Fibroblast of skin of right quadriceps (primary cell): ENCODE measurements around the gene NOTCH4.
"Not testable (repeated sequence)": the region's sequence is repeated elsewhere in the genome, so short reads cannot be mapped to it uniquely, and the experiment has no call there.

ENCODE experiments used
- DNase-seq: peaks from one replicate; pipeline ENCODE4 v3.0.0-alpha.2; 2013

Gene NOTCH4

DNA sequence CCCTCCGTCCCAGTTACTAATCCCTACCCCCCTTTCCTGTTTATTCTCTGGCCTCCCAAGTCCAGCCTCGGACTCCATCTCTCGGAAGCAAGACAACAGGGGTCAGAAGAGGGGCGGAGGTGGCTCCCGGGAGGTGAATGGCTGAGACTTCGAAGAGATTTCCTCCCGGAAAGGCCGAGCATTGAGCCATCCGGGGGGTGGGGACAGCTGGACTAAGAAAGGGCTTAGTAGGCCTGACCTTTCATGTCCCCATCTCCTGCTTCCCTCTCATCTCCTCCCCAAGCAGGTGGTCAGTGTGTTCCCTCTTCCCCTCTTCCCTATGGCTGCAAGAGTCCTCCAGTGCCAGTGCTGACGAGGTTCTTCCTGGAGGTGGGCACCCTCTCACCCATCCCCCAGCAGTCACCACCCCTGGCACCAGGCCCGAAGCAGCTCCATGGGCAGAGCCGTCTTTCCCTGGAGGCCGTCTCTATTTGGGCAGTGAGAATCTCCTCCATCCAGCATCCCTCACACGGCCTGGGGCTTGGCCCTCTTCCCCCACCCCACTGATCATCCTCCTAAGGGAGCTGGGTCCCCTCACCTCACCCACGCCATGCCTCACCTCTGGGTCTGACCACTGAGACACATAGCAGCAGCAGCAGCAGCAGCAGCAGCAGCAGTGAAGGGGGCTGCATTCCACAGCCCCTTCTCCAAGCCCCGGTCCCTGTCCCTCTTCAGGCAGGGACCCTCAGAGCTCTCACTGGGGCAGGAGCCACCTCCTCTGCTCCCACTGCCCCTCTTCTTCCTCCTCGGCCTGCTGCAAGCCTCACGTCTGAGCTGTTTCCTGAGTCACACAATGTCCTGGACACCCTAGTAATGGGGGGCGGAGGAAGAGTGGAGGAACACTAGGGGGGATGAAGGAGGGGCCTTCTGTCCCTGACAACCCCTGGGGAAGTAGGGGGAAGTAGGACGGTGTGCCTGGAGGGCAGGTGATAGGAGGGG lies at the start of gene NOTCH4:
Gene NOTCH4 (minus strand): TSS at position 810 of the 978 bp plus-strand sequence. CDS start 139 bp downstream, at position 671.
- DNase-seq, result no peak

DNA sequence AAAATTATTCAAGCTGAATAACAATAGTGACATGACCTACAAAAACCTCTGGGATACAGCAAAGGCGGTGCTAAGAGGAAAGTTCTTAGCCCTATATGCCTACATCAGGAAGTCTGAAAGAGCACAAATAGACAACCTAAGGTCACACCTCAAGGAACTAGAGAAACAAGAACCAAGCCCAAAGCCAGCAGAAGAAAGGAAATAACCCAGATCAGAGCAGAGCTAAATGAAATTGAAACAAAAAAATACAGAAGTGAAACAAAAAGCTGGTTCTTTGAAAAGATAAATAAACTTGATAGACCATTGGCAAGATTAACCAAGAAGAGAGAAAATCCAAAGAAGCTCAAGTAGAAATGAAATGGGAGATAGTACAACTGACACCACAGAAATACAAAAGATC lies 47.6 kb upstream of the NOTCH4 start:
- DNase-seq, result no peak

DNA sequence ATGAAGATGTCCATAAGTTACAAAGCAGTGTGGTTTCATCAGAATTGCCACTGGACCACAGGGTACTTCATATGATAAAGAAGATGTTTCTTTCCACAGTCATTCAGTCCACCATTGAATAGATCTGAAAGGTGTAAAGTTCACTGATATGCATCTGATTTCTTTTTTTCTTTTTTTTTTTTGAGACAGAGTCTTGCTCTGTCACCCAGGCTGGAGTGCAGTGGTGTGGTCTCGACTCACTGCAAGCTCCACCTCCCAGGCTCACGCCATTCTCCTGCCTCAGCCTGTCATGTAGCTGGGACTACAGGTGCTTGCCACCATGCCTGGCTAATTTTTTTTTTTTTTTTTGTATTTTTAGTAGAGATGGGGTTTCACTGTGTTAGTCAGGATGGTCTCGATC lies 44.6 kb upstream of the NOTCH4 start:
- not testable (repeated sequence) for DNase-seq

DNA sequence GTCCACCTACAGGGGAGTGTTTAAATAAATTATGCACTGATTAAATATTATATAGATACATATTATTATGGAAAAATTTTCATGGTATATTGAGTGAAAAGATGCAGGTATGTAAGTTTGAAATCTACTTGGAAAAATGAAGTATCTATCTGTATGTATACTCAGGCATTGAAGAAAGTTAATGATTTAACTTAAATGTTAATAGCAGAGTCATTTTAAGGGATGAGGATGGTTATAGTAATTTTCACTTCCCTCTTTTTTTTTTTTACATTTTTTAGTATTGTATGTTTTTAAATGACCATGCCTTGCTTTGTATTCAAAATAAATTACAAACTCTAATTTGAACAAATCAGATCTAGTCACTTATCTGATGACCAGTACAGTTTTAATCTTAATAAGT lies 43.2 kb upstream of the NOTCH4 start:
- DNase-seq, result no peak

DNA sequence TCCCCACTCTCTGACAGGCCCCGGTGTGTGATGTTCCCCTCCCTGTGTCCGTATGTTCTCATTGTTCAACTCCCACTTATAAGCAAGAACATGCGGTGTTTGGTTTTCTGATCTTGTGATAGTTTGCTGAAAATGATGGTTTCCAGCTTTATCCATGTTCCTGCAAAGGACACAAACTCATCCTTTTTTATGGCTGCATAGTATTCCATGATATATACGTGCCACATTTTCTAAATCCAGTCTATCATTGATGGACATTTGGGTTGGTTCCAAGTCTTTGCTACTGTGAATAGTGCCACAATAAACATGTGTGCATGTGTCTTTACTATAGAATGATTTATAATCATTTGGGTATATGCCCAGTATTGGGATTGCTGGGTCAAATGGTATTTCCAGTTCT lies 33.4 kb upstream of the NOTCH4 start:
- not testable (repeated sequence) for DNase-seq

DNA sequence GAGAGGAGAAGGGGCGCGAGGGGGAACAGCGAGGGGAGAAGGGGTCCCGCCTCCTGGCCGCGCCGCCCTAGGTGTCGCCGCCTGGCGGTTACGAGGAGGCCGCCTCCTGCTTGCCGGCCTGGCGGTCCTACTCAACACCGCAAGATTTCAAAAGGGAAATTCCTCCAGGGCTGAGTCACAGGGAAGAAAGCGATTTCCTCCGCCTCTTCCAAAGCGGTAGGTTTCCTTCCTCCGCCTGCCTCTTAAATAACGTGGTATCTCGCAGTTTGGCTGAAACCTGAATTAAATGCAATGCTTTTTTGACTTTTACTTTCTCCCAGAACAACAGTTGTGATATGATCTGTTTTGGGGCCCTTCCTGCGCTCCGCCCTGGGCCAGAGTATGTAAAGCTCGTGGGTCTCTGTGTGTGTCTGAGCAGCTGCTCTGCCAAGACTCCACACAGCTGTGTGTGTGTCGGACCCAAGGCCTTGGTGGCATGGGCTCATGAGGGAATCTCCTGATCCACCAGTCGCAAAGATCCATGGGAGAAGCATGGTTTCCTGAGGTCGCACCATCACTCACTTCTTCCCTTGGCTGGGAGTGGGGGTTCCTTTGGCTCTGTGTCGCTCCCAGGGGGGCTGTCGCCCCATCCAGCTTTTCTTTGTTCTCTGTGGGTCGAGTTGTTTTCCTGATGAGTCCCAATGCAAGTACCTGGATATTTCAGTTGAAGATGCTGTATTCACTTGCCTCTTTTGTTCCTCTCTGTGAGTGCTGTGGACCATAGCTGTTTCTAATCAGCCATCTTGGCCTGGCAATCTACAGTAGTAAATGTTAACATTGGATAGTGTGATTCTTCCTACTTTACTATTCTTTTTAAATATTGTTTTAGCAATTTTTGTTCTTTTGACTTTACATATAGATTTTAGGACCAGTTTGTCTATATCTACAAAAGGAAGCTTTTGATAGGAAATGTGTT lies 31.6 kb upstream of the NOTCH4 start:
- peak; percentile 95 for DNase-seq

DNA sequence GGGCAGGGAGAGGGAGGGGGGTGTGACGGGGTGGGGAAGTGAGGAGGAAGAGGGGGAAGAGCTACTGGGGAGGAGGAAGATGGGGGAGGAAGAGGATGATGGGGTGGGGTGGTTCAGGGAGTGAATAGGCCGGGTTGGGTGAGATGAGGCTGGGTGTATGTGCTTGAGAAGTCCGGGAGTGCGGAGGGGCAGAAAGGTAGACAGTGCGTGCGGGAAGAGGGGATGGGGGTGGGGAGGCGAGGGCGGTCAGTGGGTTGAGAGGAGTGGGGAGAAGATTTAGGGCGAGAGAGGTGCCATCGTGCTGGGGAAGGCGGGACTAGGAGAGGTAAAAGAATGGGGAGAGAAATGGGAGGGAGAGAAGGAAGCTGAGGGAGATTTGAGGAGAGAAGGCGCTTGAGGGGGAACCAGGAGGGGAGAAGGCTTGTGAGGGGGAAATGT lies 30.9 kb upstream of the NOTCH4 start:
- no peak for DNase-seq

DNA sequence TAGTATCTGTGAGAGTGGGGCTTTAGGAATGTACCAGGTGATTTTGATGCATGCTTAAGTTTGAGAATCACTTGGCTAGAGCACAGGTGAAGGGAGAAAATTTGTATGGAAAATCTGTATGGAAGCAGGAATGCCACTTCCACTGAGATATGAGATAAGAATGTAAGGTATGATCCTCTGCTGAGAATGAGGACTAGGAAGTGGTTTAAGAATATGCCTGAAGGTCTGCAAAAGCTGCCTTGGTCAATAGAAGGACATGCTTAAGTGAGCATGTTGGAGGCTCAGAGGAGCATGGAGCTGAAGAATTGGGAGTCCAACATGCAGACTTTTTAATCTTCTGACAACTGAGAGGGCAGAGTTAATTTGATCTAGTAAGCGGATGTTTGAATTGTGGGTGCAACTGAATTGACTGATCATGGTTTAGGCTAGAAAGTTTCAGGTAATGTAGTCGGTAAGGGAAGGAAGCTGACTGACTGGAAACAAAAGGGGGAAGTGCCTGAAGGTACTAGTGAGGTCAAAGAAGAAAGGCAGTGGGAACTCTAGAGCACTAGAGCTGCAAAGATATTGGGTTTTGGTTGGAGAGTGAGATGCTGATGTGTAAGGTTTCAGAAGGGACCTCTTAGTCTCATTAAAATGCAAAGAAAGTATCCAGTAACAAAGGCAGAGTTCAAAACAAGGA lies 28.6 kb upstream of the NOTCH4 start:
- DNase-seq, result no peak

DNA sequence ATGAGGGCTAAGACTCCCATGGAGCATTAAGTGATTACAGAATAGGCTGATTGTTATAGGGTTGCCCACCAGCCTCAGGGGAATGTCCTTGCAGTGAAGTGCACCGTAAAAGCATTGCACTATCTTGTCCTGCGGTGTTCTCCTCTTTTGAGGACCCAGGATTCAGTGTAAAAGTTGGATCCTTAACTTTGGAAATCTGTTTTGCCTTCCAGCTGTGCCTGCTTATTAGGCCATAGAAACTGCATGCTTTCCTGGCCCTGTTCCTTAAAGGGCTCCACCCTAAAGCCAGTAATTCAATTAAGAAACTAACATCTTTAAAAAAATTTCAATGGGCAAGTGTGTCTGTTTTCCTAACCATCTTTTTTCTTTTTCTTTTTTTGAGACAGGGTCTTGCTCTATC lies 25.4 kb upstream of the NOTCH4 start:
- DNase-seq, result no peak

DNA sequence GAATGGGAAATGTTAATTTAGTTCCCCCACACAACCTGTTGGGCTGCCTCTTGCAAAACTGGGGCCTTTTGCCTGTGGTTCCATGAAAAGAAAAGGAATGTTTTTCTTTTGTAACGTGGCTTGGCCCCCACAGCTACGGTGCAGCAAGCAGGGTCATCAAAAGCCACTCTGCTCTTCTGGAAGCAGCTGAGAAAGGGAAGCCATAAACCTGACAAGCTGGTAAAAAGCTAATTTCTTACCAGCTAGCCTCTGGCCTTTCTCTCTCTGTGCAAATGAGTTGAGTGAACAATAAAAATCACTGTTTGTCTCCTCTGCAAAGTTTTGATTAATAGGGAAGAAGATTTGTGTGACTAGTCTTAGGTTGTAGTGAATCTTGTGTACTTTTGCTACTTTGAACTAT lies 23.5 kb upstream of the NOTCH4 start:
- DNase-seq, result no peak

DNA sequence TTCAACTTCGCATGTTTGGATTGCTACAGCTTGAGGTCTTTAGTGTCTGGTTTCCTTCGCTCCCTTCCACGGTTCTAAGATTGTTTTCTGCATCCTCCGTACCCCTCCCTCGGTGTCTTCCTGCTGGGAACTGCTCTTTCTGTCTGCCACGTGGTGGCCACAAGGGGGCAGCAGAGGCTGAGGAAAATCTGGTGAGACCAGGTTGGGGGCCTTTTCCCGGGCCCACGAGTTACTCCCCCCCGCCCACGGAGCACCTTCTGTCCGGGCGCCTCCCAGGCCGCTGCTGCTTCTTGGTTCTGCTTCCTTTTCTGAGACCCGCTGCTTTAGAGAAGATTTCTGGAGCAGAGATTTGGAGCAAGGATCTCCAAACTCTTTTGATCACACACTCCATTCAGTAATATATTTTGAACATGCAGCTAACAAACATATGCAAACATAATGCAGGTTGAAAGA lies 21.1 kb upstream of the NOTCH4 start:
- peak; percentile 74 for DNase-seq

DNA sequence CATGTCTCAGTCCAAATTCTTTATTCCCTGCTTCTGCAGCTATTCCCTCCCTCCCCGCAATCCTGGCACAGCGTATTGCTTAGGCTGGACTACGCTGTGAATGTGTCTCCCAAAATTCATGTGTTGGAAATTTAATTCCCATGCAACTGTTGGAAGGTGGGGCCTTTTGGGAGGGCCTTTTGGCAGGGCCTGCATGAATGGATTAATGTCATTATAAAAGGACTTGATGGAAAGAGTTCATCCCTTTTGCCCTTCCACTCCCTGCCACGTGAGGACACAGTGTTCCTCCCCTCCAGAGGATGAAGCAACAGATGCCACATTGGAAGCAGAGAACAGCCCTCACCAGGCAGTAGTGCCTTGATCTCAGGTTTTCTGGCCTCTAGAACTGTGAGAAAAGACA lies 20.4 kb upstream of the NOTCH4 start:
- no peak for DNase-seq

DNA sequence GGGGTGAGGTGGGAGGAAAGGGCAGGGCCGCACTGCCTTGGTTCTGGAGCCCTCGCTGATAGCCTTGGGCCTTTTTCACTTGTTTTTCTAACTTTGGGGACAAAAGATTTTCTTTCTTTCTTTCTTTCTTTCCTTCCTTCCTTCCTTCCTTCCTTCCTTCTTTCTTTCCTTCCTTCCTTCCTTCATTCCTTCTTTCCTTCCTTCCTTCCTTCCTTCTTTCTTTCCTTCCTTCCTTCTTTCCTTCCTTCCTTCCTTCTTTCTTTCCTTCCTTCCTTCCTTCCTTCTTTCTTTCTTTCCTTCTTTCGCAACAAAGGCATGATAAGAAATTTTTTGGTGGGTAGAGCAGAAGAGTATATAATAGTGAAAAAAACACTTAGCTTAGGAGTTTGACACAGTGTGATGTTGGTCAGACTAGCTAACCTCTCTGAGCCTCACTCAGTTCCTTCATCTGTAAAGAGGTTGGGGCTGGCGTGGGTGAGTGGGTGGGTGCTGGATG lies 18.5 kb upstream of the NOTCH4 start:
- DNase-seq, result not testable (repeated sequence)

DNA sequence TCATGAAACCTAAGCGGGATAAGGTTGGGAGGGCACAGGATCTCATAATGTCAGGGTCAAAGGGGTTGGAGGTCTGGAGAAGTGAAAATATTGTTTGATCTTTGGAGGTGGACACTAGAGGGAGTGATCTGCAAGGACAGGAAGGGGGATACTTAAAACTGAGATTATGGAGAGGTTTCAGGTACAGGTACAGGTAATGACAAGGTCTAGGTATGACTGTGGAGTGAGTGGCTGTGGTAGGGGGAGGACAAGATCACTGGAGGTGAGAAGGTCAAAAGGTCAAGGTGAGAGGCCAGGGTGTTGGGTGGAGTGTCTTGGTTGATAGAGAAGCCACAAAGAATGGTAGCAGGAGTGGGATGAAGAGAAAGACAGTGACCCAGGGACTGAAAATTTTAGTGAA lies 16.8 kb upstream of the NOTCH4 start:
- DNase-seq, result no peak

DNA sequence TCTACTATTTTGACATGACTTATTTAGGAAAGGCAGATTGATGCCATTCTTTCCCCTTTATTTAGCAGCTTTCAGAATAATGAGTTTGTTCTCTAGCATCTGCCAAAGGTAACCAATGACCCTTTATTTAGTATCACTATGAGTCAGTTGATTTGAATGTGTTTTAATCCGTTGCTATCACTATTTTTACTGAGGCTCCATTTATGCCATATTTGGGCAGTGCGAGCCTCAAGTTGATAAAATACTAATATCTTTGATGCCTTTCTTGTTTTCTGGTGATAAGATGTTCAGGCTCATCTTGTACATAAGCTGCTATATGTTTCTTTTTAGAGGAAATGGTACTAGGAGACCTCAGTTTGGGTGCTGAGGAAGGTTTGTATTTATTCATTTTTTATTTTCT lies 15.6 kb upstream of the NOTCH4 start:
- DNase-seq, result no peak

DNA sequence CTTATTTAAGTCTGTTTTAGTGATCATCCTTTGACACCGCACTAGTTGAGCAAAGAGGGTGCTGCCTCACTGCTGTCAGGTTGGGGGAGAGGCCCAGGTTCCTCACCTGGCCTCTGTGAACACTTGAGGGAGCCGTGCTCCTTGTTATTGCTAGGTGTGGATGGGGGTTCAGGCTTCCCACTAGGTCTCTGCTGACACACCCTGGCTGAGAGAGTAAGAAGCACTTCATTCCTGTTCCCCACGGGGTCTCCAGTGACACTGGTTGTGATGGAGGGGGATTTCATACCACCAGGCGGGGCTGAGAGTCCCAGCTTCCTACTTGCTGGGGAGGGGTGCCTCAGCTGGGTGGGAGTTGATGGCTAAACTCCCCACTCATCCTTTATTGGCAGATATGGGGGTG lies 11.1 kb upstream of the NOTCH4 start:
- DNase-seq, result no peak

DNA sequence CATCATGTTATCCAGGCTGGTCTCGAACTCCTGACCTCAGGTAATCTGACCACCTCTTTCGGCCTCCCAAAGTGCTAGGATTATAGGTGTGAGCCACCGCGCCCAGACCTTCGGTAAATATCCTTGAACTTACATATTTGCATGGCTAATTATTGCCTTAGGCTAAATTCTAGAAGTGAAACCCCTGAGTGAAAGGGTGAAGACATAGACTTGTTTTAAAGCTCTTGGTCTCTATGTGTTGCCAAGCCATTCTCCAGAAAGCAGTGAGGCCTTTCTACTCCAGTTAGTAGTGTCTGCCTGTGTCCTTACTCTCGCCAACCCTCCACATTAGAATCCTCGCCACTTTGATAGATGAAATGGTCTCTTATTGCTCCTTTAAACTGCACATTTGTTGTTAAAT lies 2.6 kb upstream of the NOTCH4 start:
- no peak for DNase-seq

DNA sequence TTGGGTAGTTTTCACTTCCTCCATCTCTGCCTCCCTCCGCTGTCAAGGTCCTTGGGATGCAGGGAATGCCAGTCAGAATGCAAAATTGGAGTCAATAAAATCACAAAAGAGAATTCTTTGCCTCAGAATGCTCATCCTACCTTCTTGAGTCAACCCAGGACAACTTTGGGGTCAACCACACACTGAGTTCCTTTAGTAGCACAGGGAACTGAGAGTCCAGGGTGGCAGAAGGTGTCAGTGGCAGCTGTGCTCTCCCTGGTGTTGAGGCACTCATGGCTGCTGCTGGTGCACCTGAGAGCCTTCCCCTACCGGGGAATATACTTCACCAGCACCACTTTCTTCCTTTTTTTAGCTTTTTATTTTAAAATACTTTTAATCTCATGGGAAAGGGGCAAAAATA lies 829 bp upstream of the NOTCH4 start:
- DNase-seq, result no peak

DNA sequence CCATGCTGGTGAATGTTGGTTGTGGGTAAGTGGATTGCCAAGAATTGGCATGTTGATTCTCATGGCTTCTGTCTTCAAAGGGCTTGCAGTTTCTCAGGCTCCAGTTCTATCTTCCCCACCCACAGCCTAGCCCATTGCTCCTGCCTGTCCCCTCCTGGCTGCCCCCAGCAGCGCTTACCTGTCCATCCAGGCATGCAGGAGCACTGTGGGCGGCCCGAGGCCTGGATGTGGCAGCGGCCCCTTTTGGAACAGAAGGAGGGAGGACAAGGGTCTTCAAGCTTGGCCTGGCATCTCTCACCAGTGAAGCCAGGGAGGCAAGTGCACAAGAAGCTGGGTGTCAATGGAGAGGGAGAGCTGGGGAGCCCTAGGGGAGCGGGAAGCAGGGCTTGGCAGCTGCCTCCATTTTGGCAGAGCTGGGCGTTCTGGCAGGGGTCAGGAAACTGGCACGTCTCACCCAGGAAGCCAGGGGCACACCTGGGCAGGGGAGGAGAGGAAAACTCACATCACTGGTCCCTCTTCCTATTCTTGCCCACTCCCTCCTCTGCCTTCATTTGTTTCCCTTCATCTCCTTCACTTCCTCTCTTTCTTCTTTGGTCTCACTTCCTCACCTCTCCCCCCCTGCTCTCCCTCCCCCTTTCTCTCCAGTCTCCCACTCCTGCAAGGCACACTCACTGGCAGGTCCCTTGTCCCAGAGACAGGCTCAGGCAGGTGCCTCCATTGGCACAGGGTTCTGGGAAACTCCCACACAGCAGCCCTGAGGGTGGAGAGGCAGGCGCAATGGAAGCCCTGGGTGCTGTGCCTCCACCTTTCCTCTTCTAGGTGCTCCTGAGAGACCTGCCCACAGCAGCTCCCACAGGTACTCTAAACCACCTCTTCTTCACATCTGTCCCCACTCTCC lies 1.3 kb downstream of the NOTCH4 start:
- DNase-seq, result no peak

DNA sequence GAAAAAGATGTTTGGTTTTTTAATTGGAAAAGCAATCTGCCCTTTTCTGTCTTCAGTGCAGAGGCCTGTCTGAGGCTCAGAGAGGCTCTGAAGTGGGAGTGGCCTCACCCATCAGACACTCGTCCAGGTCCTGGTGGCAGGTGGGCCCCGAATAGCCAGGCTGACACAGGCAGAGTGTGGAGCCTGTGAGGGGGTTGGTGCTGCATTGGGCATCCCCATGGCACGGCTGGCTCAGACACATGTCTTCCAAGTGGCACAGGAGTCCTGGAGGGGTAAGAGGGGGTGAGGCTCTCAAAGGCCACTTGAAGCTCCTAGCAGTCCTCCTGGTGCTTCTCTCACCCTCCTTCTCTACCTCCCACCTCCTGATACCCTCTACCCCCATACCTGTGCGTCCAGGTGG lies 3.8 kb downstream of the NOTCH4 start:
- DNase-seq, result no peak

DNA sequence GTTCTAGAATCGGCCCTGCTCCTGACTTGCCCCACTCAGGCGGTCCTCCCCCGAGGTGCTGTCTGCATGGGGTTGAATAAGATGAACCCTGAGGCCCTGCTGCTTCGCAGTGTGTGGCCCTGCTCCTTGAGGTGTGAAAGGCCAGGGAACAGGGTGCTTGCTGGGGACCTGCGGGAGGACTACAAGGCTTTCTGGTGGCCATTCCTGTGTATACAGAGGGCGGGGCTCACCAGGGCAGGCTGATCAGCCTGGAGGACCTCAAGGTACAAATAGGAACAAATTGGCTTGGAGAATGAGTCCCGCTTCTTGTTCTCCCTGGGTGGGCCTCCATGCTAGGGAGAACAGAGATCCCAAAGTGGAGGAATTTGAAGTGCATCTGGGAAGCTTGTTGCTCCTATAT lies 5.7 kb downstream of the NOTCH4 start:
- no peak for DNase-seq

DNA sequence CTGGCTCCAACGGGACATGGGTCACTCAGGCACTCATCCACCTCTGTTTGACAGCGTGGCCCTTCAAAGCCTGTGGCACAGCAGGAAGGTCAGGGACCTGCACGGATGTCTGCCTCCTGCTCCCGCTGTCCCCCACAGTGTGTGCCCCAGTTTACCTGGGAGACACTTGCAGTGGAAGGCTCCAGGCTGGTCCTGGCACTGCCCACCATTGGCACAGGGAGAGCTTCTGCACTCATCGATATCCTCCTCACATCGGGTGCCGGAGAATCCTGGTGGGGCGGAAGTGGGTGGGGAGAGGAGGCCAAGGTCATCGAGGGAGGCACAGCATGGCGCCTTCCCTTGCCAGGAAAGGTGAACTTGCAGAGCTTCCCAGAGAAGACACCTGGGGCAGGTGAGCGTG lies 6.9 kb downstream of the NOTCH4 start:
- no peak for DNase-seq
